22Rv1 (cell line): ENCODE data around the gene STK16.

ENCODE experiments used
- H3K27ac ChIP-seq: fragments of 450-650 bp; 2 replicates; pipeline ENCODE4 v1.5.1; 2017
- ZFX ChIP-seq: fragments of 450-650 bp; IDR thresholded peaks from 2 replicates; pipeline ENCODE4 v1.6.1; 2017; ENCODE audit warnings: antibody characterized with exemption, borderline replicate concordance
- TF ChIP-seq, protein P1 (sequence below): fragments of 450-650 bp; IDR thresholded peaks from 2 replicates; pipeline ENCODE4 v1.5.1; 2017; ENCODE audit warnings: mild to moderate bottlenecking

The STK16 gene

DNA sequence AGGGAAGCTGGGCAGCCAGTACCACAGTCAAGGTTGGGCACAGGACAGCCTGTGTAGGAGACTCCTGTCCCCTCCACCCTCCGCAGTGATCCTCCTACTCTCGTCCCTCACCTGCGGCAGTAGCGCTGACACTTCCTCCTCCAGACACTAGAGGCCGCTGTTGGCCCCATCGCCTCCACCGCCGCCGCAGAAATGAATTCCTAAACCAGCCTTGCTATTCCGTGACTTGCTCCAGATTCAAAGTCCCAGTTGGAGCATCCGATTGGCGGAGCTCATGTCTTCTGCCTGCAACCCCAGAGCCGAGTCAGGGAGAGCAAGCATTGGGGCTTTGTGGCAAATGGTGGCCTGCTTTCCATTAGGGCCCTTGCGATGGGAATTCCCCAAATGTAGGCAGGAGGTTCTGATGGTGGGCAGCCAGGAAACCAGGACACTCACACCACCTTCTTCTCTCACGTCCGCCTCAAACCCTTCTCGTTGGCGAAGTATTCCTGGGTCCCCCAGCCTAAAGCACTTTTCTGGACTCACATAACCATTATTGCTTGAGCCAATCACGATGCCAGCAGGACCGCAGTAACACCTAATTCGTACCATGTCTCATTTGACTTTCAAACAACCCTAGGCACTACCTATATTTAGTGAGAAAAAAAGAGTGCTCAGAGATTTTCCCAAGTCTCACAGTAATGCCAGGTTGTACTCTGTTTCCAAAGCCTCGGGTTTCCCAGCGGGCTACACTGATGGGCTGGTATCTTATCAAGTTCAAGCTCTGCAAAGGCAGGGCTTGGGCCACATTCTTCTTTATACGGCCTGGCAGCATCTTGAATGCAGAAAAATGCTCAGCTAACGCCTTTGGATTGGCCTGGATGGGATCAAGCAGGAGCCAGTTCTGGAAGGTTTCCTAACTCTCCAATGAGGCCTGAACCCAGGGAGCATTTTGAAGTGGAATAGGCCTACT, 32.7 kb downstream of the STK16 start:
- peak overlapping the region; percentile 74 for H3K27ac ChIP-seq
- TF ChIP-seq, protein P1, sequence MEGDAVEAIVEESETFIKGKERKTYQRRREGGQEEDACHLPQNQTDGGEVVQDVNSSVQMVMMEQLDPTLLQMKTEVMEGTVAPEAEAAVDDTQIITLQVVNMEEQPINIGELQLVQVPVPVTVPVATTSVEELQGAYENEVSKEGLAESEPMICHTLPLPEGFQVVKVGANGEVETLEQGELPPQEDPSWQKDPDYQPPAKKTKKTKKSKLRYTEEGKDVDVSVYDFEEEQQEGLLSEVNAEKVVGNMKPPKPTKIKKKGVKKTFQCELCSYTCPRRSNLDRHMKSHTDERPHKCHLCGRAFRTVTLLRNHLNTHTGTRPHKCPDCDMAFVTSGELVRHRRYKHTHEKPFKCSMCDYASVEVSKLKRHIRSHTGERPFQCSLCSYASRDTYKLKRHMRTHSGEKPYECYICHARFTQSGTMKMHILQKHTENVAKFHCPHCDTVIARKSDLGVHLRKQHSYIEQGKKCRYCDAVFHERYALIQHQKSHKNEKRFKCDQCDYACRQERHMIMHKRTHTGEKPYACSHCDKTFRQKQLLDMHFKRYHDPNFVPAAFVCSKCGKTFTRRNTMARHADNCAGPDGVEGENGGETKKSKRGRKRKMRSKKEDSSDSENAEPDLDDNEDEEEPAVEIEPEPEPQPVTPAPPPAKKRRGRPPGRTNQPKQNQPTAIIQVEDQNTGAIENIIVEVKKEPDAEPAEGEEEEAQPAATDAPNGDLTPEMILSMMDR, result peak; percentile 98
- no peak for TF ChIP-seq ZFX

DNA sequence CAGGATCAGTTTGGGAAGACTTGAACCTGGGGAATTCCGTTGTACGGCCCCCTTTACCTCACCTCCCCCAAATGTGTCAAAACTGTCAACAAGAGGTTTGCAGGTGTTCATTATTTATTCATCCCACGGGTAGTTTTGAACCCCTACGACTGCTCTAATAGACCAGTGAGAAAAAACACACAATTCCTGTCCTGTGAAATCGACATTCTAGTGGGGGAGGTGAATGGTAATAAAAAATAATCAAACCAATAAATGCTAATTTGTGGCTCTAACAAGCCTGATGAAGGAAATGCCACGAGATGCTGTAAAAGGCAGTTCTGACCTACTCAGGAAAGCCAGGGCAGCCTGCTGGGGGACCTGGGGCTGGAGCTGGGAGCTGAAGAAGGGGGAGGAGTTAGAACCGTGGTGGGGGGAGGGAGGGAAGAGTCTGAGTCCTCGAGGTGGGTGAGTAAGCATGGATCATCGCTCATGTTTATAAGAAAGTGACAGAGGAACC, 33.4 kb downstream of the STK16 start:
- TF ChIP-seq, protein P1, result no peak
- no peak for TF ChIP-seq ZFX
- peak overlapping the region; percentile 74 for H3K27ac ChIP-seq

DNA sequence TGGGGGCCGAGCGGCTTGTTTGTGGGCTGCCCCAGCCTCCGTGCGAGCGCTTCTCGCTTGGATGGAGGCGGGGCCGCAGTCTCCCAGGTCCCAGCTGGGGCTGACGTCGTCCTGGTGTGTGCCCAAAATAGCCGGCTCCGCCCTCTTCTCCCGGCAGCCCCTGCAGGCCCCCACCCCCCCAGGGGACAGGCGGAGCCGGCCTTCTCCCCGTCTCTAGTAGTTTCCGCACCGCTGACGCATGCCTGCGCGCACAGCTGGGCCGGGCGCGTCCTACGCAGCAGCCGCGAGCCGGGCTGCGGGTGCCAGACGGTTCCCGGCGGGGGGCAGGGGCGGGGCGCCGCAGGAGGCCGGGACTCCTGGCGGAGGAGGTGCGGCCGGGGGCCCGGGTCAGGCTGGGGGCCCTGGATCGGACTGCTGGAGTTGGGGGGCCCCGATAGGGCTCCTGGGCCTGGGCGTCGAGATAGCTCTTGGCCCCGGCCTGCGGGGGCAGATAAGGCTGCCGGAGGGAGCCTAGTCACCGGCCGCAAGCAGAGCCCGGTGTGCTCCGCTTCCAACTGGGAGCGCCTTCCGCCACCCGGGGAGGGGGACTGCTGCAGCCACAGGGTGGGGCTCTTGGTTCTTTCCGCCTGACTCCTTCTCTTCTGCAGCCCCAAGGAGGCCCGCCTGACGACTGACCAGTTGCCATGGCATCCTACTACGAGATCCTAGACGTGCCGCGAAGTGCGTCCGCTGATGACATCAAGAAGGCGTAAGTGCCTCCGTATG, 34.1 kb downstream of the STK16 start, which contains the start of gene DNAJB2:
Gene DNAJB2, plus strand, starts transcription at position 216 of the 765 bp plus-strand sequence. Its CDS starts 468 bp downstream, at position 684.
- TF ChIP-seq ZFX, result no peak
- TF ChIP-seq, protein P1, result no peak
- peak within 1 kb of the TSS; percentile 74 for H3K27ac ChIP-seq

DNA sequence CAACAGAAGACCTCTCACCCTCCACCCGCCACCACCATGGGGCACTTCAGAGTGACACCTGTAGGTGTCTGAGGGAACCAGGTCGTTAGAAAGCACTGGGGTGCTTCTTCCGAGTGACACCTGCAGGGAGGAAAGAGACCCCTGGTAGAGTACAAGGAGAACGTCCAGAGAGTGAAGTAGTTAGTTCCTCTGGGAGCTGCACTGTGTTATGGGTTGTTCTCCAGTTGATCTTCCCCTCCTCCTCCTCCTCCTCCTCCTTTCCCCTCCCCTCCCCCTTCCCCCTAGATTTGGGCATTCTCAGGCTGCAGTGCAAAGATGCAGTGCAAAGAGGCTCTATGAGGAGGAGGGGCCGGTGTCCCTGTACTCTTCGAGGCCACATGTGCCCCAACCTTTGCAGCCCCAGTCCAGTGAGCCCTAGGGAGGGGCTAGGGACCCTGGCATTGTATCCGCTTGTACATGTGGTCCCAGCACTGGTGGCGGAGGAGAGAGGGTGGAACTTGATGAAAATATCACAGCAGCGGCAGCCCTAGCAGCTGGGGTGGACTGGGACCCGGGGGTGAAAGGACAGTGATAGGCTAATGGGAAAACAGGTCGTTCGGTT, 34.7 kb downstream of the STK16 start:
- TF ChIP-seq, protein P1, result no peak
- no peak for TF ChIP-seq ZFX
- peak overlapping the region; percentile 74 for H3K27ac ChIP-seq

DNA sequence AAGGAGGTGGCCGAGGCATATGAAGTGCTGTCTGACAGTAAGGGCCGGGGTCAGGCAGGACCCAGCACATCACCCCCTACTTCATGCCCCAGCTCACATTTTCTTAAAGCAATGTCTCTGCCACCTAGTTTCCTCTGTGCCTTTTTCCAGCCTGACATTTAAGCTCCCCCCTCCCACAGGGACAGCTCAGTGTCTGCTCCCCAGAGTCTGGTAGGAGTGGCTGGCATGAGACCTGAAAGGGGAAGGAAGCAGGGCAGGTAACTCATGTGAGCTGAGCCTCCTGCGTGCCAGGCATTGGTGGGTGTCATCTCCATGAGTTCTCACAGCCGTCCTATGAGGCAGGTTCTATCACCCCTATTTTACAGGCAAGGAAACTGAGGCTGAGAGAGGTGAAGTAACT, 35.4 kb downstream of the STK16 start:
- H3K27ac ChIP-seq, result no peak overlapping the region
- TF ChIP-seq, protein P1, result no peak
- no peak for TF ChIP-seq ZFX

DNA sequence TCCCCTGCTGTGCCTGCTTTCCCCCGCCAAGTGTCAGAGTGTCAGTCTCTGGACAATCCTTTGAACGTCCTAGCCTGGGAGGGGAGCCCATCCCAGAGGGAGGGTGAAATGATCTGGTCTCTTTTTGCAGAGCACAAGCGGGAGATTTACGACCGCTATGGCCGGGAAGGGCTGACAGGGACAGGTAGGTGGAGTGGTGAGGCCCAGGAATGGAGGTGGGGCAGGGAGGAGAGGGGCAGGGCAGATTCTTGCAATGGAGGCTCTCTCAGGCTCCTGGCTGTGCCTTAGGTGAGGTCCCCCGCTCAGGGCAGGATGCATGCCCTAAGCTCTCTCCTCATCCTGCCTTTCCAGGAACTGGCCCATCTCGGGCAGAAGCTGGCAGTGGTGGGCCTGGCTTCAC, 36.3 kb downstream of the STK16 start:
- no peak overlapping the region for H3K27ac ChIP-seq
- TF ChIP-seq ZFX, result no peak
- TF ChIP-seq, protein P1, result no peak
